ENCODE measurements around the gene FADS1. TPM values are rescaled to one million over a fixed set of nuclear protein-coding genes. Genes with fewer than 3 reads are reported as not detected.
A peak's percentile ranks its signal among the peaks of the same experiment; 100 is the strongest.

FADS1 gene
- total RNA-seq, 2 donors from 2014 or later, result 1.2 to 4.6 TPM

DNA sequence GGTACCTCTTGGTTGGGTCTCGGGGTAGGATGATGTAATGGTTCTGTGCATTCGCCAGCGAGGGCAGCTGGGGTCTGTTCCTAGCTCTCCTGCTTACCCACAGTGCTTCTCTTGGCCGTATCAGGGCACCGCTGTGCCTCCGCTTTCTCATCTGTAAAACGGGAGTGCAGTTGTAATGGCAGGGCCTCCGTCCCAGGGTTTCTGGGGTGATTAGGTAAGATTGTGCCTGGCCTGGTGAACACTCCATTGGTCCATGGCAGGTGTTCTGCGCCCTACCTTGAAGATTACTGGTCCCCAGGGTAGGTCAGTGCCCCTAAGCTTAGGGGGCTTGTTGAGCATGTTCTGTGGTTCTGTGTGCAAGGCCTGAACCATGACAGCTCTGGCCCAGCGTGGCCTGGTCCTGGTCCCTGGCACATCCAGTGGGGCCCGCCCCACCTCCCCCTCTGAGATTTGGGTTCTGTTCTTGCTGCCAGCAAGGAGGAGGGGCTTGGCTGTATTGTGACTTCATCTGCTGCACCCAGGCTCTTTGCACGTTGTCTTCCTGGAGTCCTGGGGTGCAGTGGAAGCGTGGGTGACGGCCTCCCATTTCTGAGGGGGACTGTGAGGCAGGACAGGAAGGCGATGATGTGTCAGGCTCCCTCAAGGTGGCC is 59.5 kb downstream of the FADS1 start:
- H3K27ac Mint-ChIP-seq, result no peak overlapping the region
- no peak overlapping the region for H3K4me3 Mint-ChIP-seq
- no peak for DNase-seq
- H3K36me3 Mint-ChIP-seq (ENCODE audit: low read depth), result no peaks in the 10 kb centered on the region
- no peaks in the 10 kb centered on the region for H3K9me3 ChIP-seq (ENCODE audit: control insufficient read depth, low read length, poor library complexity, severe bottlenecking)
- peaks cover 10% of the 10 kb centered on the region for H3K4me1 Mint-ChIP-seq
- peaks cover 4% of the 10 kb centered on the region for H3K27me3 Mint-ChIP-seq
- ATAC-seq, result no peak

DNA sequence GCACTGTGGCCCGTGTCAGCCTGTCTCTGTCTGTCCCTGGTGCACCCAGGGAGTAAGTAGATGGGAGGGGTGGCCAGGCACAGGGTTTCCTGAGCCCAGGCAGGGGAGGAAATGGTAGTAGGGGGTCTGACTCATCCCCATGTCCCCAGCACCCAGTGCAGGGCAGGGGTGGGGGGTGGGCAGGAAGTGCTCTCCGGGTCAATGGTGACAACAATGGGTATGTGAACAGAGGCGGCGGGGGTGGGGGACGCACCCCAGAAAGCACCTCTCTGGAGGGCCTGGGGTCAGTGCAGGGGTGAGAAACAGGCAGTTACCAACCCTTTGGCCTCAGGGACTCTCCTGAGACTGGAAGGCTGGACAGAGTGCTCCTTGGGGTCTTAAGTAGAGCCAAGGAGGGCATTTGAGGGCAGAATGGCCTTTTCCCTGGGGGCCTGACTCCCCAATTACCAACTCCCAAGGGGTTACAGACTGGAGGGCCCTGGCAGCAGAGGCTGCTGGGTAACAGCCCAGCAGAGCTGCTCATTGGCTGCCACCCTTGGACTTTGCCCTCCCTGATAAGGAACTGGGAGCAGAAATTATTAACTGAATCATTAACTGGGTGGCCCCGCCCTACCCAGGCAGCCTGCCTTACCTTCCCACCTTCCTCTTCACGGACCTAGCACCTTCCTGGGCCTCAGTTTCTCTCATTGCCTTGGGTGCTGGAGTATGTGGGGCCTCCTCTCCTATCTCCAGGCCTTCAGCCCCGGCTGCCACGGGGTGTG is 60.2 kb downstream of the FADS1 start:
- Mint-ChIP-seq H3K4me3 (peak overlapping the region; percentile 41), H3K27ac (no peak overlapping the region), H3K27me3 (peaks cover 4% of the 10 kb centered on the region), H3K36me3 (ENCODE audit: low read depth) (no peaks in the 10 kb centered on the region), H3K4me1 (peaks cover 10% of the 10 kb centered on the region)
- no peaks in the 10 kb centered on the region for H3K9me3 ChIP-seq (ENCODE audit: control insufficient read depth, low read length, poor library complexity, severe bottlenecking)
- DNase-seq (no peak), ATAC-seq (no peak)

DNA sequence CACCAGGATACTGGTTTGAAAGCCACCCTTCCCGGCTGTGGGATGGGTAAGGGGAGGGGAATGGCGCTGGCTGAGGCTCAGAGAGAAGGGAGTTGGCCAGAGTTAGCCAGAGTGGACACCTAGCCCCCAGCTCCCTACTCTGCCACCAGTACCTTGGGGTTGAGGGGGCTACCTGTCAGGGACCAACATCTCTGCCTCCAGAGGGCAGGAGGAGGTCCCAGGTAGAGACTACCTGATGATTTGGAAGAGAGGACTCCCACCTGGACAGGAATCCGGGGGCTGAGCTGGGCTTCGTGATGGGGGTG is 60.7 kb downstream of the FADS1 start:
- ATAC-seq (no peak), DNase-seq (no peak)
- peaks cover 13% of the 10 kb centered on the region for H3K4me1 Mint-ChIP-seq
- H3K27ac Mint-ChIP-seq, result no peak overlapping the region
- H3K4me3 Mint-ChIP-seq, result no peak overlapping the region
- H3K36me3 Mint-ChIP-seq (ENCODE audit: low read depth), result no peaks in the 10 kb centered on the region
- H3K27me3 Mint-ChIP-seq, result peaks cover 9% of the 10 kb centered on the region
- no peaks in the 10 kb centered on the region for H3K9me3 ChIP-seq (ENCODE audit: control insufficient read depth, low read length, poor library complexity, severe bottlenecking)

DNA sequence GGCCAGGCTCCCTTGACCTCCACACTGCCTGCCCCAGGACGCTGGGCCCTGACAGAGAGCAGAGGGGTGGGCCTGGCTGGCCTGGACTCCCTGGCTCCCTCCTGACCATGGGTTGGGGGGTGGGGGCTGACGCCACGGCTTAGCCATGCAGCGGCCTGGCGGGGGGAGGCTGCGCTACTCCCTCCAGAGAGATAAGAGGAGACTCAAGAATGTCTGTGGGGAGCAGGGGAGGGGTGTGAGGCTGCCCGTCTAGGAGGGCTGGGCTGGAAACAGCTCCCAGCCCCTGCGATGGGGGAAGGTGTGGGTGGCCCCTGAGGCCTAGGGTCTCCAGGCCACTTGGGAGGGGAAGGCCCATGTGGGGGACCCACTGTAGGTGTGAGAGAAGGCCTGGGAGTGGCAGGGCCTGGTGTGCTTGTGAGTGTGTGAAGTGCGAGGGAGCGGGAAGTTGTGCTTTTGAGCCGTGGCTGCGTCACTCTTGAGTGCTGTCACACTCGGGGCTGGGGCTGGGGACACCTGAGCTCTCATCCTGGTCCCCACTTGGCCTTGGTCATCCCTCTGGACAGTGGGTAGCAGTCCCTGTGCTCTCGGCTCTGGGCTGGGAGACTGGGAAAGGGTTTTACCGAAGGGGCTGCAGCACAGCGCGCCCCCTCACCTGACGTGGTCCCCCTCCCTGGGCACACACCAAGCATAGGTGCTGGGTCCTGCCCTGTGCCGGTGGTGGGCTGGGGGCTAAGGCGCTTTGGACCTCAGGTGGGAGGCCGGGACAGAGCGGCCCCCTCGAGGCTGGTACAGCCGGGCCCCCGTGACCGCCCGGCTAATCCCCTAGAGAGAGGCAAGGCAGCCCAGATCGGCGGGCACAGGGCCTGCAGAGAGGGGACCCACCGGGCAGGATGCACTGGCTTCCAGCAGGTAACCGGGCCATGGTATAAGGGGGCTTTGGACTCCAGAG is 62.0 kb downstream of the FADS1 start:
- DNase-seq, result no peak
- Mint-ChIP-seq H3K36me3 (ENCODE audit: low read depth) (no peaks in the 10 kb centered on the region), H3K27me3 (peaks cover 14% of the 10 kb centered on the region), H3K27ac (no peak overlapping the region), H3K4me3 (no peak overlapping the region), H3K4me1 (peaks cover 16% of the 10 kb centered on the region)
- no peaks in the 10 kb centered on the region for H3K9me3 ChIP-seq (ENCODE audit: control insufficient read depth, low read length, poor library complexity, severe bottlenecking)
- ATAC-seq, result no peak

DNA sequence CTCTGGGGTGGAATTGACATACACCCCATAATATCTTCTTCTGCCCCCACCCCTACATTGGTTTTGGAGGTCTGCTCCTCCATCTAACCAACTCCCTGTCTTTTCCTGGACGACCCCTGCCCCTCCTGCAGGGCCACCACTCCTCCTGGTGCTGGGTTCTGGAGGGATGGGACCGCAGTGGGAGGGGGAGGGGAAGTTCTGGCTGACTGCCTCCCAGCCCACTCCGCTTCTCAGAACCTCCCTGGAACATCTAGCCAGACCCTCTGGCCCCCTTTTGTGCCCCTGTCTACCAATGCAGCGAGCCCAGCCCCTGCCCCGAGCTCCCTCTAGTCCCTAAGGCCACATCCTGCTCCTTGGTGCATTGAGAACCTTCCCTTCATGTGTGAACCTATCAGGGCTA is 63.1 kb downstream of the FADS1 start:
- DNase-seq, result no peak
- ATAC-seq, result no peak
- Mint-ChIP-seq H3K27me3 (peaks cover 24% of the 10 kb centered on the region), H3K4me1 (peaks cover 16% of the 10 kb centered on the region), H3K4me3 (peak overlapping the region; percentile 88), H3K27ac (peak overlapping the region; percentile 45), H3K36me3 (ENCODE audit: low read depth) (no peaks in the 10 kb centered on the region)
- no peaks in the 10 kb centered on the region for H3K9me3 ChIP-seq (ENCODE audit: control insufficient read depth, low read length, poor library complexity, severe bottlenecking)

DNA sequence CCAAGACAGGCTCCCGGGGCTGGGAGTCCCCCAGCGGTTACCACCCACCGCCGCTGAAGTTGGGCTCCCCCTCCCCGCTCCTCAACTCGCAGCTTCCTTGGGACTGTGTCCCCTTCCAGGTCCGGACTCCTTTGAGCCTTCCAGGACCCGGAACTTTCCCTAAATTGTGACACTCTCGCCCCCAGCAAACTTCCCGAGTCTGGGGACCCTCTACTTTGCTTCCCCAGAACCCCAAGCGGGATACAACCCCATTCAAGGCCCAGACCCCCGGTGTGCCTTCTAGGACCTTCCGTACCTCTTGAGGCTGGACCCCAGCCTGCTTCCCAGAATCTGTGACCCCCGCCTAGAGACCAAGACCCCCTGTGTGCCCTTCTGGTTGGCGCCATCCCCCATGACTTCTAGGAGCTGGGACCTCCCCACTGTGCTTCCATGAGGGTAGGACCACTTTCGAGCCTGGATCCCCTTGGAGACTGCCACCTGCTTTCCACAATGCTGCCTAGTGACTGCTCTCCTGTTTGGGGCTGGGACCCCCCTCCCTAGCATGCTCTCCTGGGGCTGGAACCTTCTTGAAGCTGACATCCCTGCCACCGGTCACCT is 63.8 kb downstream of the FADS1 start:
- Mint-ChIP-seq H3K27ac (no peak overlapping the region), H3K4me3 (peak overlapping the region; percentile 88), H3K27me3 (peaks cover 25% of the 10 kb centered on the region), H3K36me3 (ENCODE audit: low read depth) (no peaks in the 10 kb centered on the region), H3K4me1 (peaks cover 16% of the 10 kb centered on the region)
- ATAC-seq (peak; percentile 44), DNase-seq (no peak)
- H3K9me3 ChIP-seq (ENCODE audit: control insufficient read depth, low read length, poor library complexity, severe bottlenecking), result no peaks in the 10 kb centered on the region

DNA sequence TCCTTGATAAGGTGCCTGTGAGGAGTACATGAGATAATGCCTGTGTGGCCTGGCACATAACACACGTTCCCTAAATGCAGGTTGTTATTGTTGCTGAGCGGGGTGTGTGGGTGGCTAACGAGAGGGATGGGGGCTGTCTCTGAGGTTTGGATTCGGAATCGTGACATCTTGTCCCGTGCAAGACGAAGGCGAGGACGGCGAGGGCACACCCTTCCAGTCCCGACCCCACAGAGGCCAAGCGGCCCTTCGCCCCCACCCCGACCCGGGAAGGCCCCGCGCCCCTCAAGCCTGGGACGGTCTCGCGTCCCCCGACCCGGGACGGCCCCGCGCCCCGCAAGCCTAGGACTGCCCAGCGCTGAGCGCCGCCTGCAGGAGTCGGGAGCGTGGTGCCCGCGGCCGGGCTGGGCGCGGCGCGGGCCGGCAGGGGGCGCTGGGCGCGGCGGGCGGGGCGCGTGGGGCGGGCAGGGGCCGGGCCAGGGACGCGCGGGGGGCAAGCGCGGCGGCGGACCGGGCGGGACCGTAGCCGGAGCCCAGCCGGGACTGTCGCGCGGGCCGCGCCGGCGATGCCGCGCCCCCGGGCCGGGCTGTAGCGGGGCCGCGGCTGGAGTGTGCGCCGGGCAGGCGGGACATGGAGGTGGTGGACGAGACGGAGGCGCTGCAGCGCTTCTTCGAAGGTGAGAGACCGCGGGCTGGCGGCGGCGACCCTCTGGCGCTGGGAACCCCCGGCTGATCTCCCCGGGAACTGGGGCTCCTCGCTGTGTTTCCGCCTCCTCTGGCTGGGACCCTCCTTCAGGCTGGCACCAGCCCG is 64.5 kb downstream of the FADS1 start, which contains the start of gene MYRF:
Gene MYRF (plus strand): TSS at position 520 of the 808 bp plus-strand sequence. CDS start 109 bp downstream, at position 629.
- H3K9me3 ChIP-seq (ENCODE audit: control insufficient read depth, low read length, poor library complexity, severe bottlenecking), result no peaks in the 10 kb centered on the region
- DNase-seq, result peak; percentile 61 to 65 (median 64)
- Mint-ChIP-seq H3K27me3 (peaks cover 25% of the 10 kb centered on the region), H3K27ac (no peak within 1 kb of the TSS), H3K36me3 (ENCODE audit: low read depth) (no peaks in the 10 kb centered on the region), H3K4me3 (peak within 1 kb of the TSS; percentile 88), H3K4me1 (peaks cover 16% of the 10 kb centered on the region)
- peak; percentile 92 for ATAC-seq

DNA sequence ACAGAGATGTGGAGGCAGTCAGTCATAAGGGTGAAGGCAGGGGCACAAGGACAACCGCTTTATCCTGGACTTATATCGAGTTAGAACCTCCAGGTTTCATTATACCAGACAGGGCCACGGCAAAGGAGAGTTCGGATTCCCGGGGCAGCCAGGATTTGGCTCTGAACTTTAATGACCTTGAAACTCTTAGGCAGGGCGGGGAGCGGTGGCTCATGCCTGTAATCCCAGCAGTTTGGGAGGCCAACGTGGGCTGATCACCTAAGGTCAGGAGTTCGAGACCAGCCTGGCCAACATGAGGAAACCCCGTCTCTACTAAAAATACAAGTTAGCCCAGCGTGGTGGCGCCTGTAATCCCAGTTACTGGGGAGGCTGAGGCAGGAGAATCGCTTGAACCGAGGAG is 65.4 kb downstream of the FADS1 start:
- peaks cover 14% of the 10 kb centered on the region for H3K4me1 Mint-ChIP-seq
- no peak overlapping the region for H3K27ac Mint-ChIP-seq
- H3K4me3 Mint-ChIP-seq, result peak overlapping the region; percentile 80
- peaks cover 25% of the 10 kb centered on the region for H3K27me3 Mint-ChIP-seq
- no peaks in the 10 kb centered on the region for H3K36me3 Mint-ChIP-seq (ENCODE audit: low read depth)
- ATAC-seq (no peak), DNase-seq (no peak)
- H3K9me3 ChIP-seq (ENCODE audit: control insufficient read depth, low read length, poor library complexity, severe bottlenecking), result no peaks in the 10 kb centered on the region

DNA sequence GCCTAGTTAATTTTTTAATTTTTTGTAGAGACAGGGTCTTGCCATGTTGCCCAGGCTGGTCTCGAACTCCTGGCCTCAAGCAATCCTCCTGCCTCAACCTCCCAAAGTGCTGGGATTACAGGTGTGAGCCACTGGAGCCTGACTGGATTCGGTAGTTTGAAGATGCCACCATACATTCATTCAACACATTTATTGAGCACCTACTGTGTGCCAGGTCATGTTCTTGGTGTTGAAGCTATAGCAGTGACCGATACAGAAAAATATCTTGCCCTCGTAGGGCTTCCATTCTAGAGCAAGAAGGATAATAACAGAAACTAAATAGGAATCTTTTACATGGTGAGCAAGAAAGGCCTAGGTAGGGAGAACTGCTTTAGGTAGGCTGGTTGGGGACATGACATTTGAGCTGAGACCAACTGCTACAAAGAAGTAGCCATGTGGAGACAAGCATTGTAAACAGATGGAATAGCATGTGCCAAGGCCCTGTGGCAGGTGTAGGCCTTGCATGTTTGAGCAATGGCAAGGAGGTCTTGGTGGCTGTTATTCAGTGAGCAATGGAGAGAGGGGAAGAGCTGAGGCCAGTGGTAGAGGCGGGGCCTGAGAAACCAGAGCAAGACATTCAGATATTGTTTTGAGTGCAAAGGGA is 66.1 kb downstream of the FADS1 start:
- H3K27ac Mint-ChIP-seq, result no peak overlapping the region
- DNase-seq (no peak), ATAC-seq (no peak)
- H3K4me1 Mint-ChIP-seq, result peaks cover 12% of the 10 kb centered on the region
- H3K4me3 Mint-ChIP-seq, result peak overlapping the region; percentile 80
- H3K9me3 ChIP-seq (ENCODE audit: control insufficient read depth, low read length, poor library complexity, severe bottlenecking), result no peaks in the 10 kb centered on the region
- no peaks in the 10 kb centered on the region for H3K36me3 Mint-ChIP-seq (ENCODE audit: low read depth)
- peaks cover 25% of the 10 kb centered on the region for H3K27me3 Mint-ChIP-seq

Other genes starting within 250 kb of the FADS1 start
- not detected for gene SYT7, start 235.9 kb downstream of the FADS1 start, total RNA-seq
- 1 to 10 TPM; 1.3 to 2.1 TPM for gene DAGLA, start 136.6 kb downstream of the FADS1 start, total RNA-seq
- 1 to 10 TPM in 1 of 2 donors, under 1 TPM in 1; 0.47 to 1.5 TPM for gene MYRF, start 64.4 kb downstream of the FADS1 start, total RNA-seq
- 10 to 100 TPM; 68.4 to 77.6 TPM for gene TMEM258, start 24.4 kb downstream of the FADS1 start, total RNA-seq
- gene FEN1, start 24.1 kb downstream of the FADS1 start, total RNA-seq, result 10 to 100 TPM in 1 of 2 donors, 1 to 10 TPM in 1; 9.7 to 13.0 TPM
- 10 to 100 TPM in 1 of 2 donors, 1 to 10 TPM in 1; 5.2 to 15.7 TPM for gene FADS2, start 11.3 kb upstream of the FADS1 start, total RNA-seq
- gene FADS3, start 74.5 kb upstream of the FADS1 start, total RNA-seq, result 10 to 100 TPM in 1 of 2 donors, 1 to 10 TPM in 1; 8.5 to 14.5 TPM
- not detected for gene RAB3IL1, start 100.6 kb upstream of the FADS1 start, total RNA-seq
- under 1 TPM; 0.26 to 0.35 TPM for gene BEST1, start 133.3 kb upstream of the FADS1 start, total RNA-seq
- 1,000 to 10,000 TPM; 1,744 to 2,260 TPM for gene FTH1, start 150.6 kb upstream of the FADS1 start, total RNA-seq